ENCODE results near the gene LGR5.

GRCh38 chr12:71426300-71427047 is 13.1 kb upstream of the LGR5 start:
- TF ChIP-seq, protein P1, sequence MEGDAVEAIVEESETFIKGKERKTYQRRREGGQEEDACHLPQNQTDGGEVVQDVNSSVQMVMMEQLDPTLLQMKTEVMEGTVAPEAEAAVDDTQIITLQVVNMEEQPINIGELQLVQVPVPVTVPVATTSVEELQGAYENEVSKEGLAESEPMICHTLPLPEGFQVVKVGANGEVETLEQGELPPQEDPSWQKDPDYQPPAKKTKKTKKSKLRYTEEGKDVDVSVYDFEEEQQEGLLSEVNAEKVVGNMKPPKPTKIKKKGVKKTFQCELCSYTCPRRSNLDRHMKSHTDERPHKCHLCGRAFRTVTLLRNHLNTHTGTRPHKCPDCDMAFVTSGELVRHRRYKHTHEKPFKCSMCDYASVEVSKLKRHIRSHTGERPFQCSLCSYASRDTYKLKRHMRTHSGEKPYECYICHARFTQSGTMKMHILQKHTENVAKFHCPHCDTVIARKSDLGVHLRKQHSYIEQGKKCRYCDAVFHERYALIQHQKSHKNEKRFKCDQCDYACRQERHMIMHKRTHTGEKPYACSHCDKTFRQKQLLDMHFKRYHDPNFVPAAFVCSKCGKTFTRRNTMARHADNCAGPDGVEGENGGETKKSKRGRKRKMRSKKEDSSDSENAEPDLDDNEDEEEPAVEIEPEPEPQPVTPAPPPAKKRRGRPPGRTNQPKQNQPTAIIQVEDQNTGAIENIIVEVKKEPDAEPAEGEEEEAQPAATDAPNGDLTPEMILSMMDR (conservative IDR thresholded peaks at IDR 0.05; ENCODE audit: low read depth, low read length): no peak
- TF ChIP-seq EZH2 (IDR thresholded peaks at IDR 0.05; ENCODE audit: low read length, unreplicated experiment): no peak
- no peak for TF ChIP-seq EZH2phosphoT487 (IDR thresholded peaks at IDR 0.05; ENCODE audit: borderline replicate concordance, low read length)

Data from PC-3 (cell line).